ENCODE results near the gene ODAD3.

DNA sequence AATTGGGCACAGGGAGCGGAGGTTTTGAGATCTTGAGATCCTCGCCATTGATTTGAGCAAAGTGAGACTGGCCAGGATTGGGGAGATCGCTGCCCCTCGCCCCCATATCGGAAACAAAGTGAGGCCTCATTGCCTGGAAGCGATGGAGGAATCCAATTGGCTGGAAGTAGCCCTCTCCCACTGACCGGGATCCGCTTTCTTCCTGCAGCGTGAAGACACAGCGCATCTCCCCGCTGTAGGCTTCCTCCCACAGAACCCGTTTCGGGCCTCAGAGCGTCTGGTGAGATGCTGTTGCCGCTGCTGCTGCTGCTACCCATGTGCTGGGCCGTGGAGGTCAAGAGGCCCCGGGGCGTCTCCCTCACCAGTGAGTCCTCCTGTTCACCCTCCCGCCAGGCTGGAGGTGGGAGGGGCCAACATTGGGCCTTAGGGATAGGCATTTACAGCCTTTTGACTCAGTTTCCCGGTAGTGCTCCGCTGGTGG is 952 bp upstream of the ODAD3 start:
- TF ChIP-seq CTCF (IDR thresholded peaks at IDR 0.05; ENCODE audit: poor library complexity) = no peak
- no peak for TF ChIP-seq EZH2 (IDR thresholded peaks at IDR 0.05; ENCODE audit: borderline replicate concordance)
- TF ChIP-seq EZH2phosphoT487 (IDR thresholded peaks at IDR 0.05; ENCODE audit: low read depth, severe bottlenecking, unreplicated experiment) = no peak

All from hepatocyte (in vitro differentiated cells).